HFFc6 (cell line): ENCODE data around the gene AP5M1. TPM values are rescaled to one million over a fixed set of nuclear protein-coding genes. Genes with fewer than 3 reads are reported as not detected.
A peak's percentile ranks its signal among the peaks of the same experiment; 100 is the strongest.

Source experiments
- DNase-seq: peaks from one replicate; pipeline ENCODE4 v3.0.0-alpha.2; 2018
- H3K27ac Mint-ChIP-seq: 2 replicates; pipeline ENCODE4 v1.8.0; 2020; ENCODE audit warnings: mild to moderate bottlenecking, mixed read lengths
- H3K27me3 Mint-ChIP-seq: 2 replicates; pipeline ENCODE4 v1.8.0; 2021; ENCODE audit warnings: mild to moderate bottlenecking, moderate library complexity, mixed read lengths; ENCODE audit not compliant: insufficient read depth
- H3K36me3 Mint-ChIP-seq: 2 replicates; pipeline ENCODE4 v1.8.0; 2021; ENCODE audit warnings: low read depth, mixed read lengths
- H3K4me1 Mint-ChIP-seq: 2 replicates; pipeline ENCODE4 v1.8.0; 2020; ENCODE audit warnings: low read depth, mixed read lengths
- H3K4me3 Mint-ChIP-seq: 2 replicates; pipeline ENCODE4 v1.8.0; 2020; ENCODE audit warnings: mild to moderate bottlenecking, moderate library complexity, mixed read lengths
- H3K9me3 Mint-ChIP-seq: 2 replicates; pipeline ENCODE4 v1.8.0; 2020; ENCODE audit warnings: mild to moderate bottlenecking, mixed read lengths
- CTCF ChIP-seq: fragments of 200-600 bp; sonication (generic); IDR thresholded peaks from 2 replicates; pipeline ENCODE4 v1.5.0; 2021; ENCODE audit warnings: antibody characterized with exemption, mild to moderate bottlenecking
- total RNA-seq, 6 experiments: library from RNA; stranded (reverse); fragmentation: NEBNext Ultra II Directional; extraction: Animal tissue kit (Norgen Biotek cat#: 25700); gene quantifications; 2 replicates in 1 of 6; 3 replicates in 5 of 6; pipeline ENCODE4 v1.2.3, GENCODE V29; 2021

The AP5M1 gene
- total RNA-seq, 6 experiments from 2014 or later, result 37.2 to 54.9 (median 44.9) TPM

- no peak for DNase-seq
- Mint-ChIP-seq H3K9me3 (peaks cover 15% of the 10 kb centered on the region; the same call in 1 of the 2 replicates), H3K4me3 (no peak overlapping the region; the same call in 1 of the 2 replicates), H3K36me3 (peaks cover 53% of the 10 kb centered on the region), H3K27me3 (no peaks in the 10 kb centered on the region), H3K4me1 (peaks cover 44% of the 10 kb centered on the region), H3K27ac (0 out of 2 replicates have a peak overlapping the region, but pooled peaks have one; percentile 52)
- TF ChIP-seq CTCF, result no peak
Measured at GRCh38 chr14:57274551-57274950, 5.8 kb downstream of the AP5M1 start.

- TF ChIP-seq CTCF, result no peak
- H3K27me3 Mint-ChIP-seq, result no peaks in the 10 kb centered on the region
- DNase-seq, result no peak
- H3K36me3 Mint-ChIP-seq, result peaks cover 47% of the 10 kb centered on the region
- H3K9me3 Mint-ChIP-seq, result peaks cover 9% of the 10 kb centered on the region; the same call in 1 of the 2 replicates
- H3K27ac Mint-ChIP-seq, result 0 out of 2 replicates have a peak overlapping the region, but pooled peaks have one; percentile 52
- no peak overlapping the region; the same call in 1 of the 2 replicates for H3K4me3 Mint-ChIP-seq
- H3K4me1 Mint-ChIP-seq, result peaks cover 41% of the 10 kb centered on the region
Measured at GRCh38 chr14:57275023-57275664, 6.4 kb downstream of the AP5M1 start.

- peaks cover 43% of the 10 kb centered on the region for H3K36me3 Mint-ChIP-seq
- H3K27ac Mint-ChIP-seq, result no peak overlapping the region
- no peaks in the 10 kb centered on the region for H3K27me3 Mint-ChIP-seq
- TF ChIP-seq CTCF, result no peak
- peaks cover 4% of the 10 kb centered on the region; the same call in 1 of the 2 replicates for H3K9me3 Mint-ChIP-seq
- no peak for DNase-seq
- no peak overlapping the region for H3K4me3 Mint-ChIP-seq
- H3K4me1 Mint-ChIP-seq, result peaks cover 22% of the 10 kb centered on the region
Measured at GRCh38 chr14:57277062-57277461, 8.3 kb downstream of the AP5M1 start.

- H3K9me3 Mint-ChIP-seq, result no peaks in the 10 kb centered on the region
- no peaks in the 10 kb centered on the region for H3K36me3 Mint-ChIP-seq
- H3K27me3 Mint-ChIP-seq, result no peaks in the 10 kb centered on the region; the same call in 1 of the 2 replicates
- no peak for DNase-seq
- no peak for TF ChIP-seq CTCF
- H3K4me3 Mint-ChIP-seq, result no peak overlapping the region
- no peak overlapping the region for H3K27ac Mint-ChIP-seq
- no peaks in the 10 kb centered on the region for H3K4me1 Mint-ChIP-seq
Measured at GRCh38 chr14:57287745-57288144, 19.0 kb downstream of the AP5M1 start.

- no peaks in the 10 kb centered on the region for H3K4me1 Mint-ChIP-seq
- no peak for TF ChIP-seq CTCF
- no peak overlapping the region for H3K4me3 Mint-ChIP-seq
- no peaks in the 10 kb centered on the region for H3K9me3 Mint-ChIP-seq
- DNase-seq, result no peak
- H3K27ac Mint-ChIP-seq, result no peak overlapping the region
- no peaks in the 10 kb centered on the region for H3K27me3 Mint-ChIP-seq
- no peaks in the 10 kb centered on the region for H3K36me3 Mint-ChIP-seq
Measured at GRCh38 chr14:57290751-57291150, 22.0 kb downstream of the AP5M1 start.
